Nephron (organoid): ENCODE results near the gene CCDC17.

Source experiments
- H3K27ac Mint-ChIP-seq, 3 experiments: 2 replicates each; pipeline ENCODE4 v1.8.0; 2020; ENCODE audit warnings: mixed read lengths in 3 of 3, mild to moderate bottlenecking in 2 of 3, moderate library complexity in 1 of 3
- H3K27me3 Mint-ChIP-seq: 2 replicates; pipeline ENCODE4 v1.8.0; 2021; ENCODE audit warnings: low read depth, mild to moderate bottlenecking, moderate library complexity, mixed read lengths
- H3K36me3 Mint-ChIP-seq: 2 replicates; pipeline ENCODE4 v1.8.0; 2020; ENCODE audit warnings: low read depth, mixed read lengths
- H3K4me1 Mint-ChIP-seq: 2 replicates; pipeline ENCODE4 v1.8.0; 2020; ENCODE audit warnings: mixed read lengths
- H3K4me3 Mint-ChIP-seq, 3 experiments: 2 replicates each; pipeline ENCODE4 v1.8.0; 2020; ENCODE audit warnings: mild to moderate bottlenecking in 3 of 3, mixed read lengths in 3 of 3, moderate library complexity in 2 of 3
- H3K9me3 Mint-ChIP-seq: 2 replicates; pipeline ENCODE4 v1.8.0; 2020; ENCODE audit warnings: mixed read lengths
- CTCF ChIP-seq, 3 experiments: fragments of 200-600 bp; sonication (generic); IDR thresholded peaks; one replicate each; pipeline ENCODE4 v1.5.0; 2021; ENCODE audit warnings: antibody characterized with exemption in 3 of 3; ENCODE audit not compliant: unreplicated experiment in 3 of 3

CCDC17 gene

GRCh38 chr1:45623972-45624371, at the start of gene CCDC17:
Gene CCDC17, minus strand, starts transcription at chr1:45624054. Its CDS starts 145 bp downstream, at chr1:45623909.
- no peaks in the 10 kb centered on the region for H3K9me3 Mint-ChIP-seq
- no peak for TF ChIP-seq CTCF (IDR thresholded peaks at IDR 0.05; ENCODE audit: unreplicated experiment in 3 of 3)
- no peak within 1 kb of the TSS for H3K4me3 Mint-ChIP-seq
- H3K36me3 Mint-ChIP-seq, result peaks cover 43% of the 10 kb centered on the region
- H3K4me1 Mint-ChIP-seq, result no peaks in the 10 kb centered on the region
- H3K27ac Mint-ChIP-seq, result peak within 1 kb of the TSS; percentile 42 to 62 (median 43)
- H3K27me3 Mint-ChIP-seq, result no peaks in the 10 kb centered on the region

DNA sequence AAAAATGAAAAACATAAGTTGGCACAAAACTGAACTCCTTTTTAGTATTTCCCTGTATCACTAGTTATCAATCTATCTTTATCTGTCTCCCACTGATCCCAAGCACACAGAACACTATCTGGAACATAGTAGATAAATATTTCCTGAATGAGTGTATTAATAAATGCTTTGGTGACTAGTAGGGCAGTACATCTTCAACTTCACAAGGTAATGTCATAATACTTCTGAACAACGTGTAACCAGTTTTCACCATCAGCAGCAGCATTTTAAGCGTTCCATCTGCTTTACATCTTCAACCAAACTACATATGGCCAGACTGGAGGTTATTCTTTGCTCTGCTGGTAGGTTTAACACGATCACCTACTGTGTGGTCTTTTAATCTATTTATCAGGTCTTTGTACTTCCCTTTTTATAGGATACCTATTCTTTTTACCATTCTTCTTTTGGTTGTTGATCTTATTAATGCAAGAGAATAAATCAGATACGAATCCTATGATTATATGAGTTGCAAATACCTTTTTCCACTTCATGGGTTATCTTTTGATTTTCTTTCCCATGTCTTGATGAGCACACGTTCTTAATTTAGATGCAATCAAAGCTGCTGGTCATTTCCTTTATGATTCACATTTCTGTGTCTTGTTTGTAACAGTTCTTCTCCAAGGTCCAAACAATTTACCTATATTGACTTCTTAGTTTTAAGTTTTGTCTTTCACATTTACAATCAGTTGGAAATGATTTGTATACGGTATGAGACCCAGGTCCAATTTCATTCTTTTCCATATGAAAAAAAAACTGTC, 46.2 kb upstream of the CCDC17 start:
- no peaks in the 10 kb centered on the region for H3K9me3 Mint-ChIP-seq
- no peak overlapping the region for H3K4me3 Mint-ChIP-seq
- H3K27me3 Mint-ChIP-seq, result no peaks in the 10 kb centered on the region
- H3K36me3 Mint-ChIP-seq, result peaks cover 33% of the 10 kb centered on the region
- TF ChIP-seq CTCF (IDR thresholded peaks at IDR 0.05; ENCODE audit: unreplicated experiment in 3 of 3), result no peak
- peak overlapping the region in 1 of 3 experiments; percentile 7 for H3K27ac Mint-ChIP-seq
- peaks cover 35% of the 10 kb centered on the region for H3K4me1 Mint-ChIP-seq

GRCh38 chr1:45669379-45669778, 45.5 kb upstream of the CCDC17 start:
- Mint-ChIP-seq H3K9me3 (no peaks in the 10 kb centered on the region), H3K27me3 (no peaks in the 10 kb centered on the region), H3K27ac (no peak overlapping the region), H3K36me3 (peaks cover 28% of the 10 kb centered on the region), H3K4me3 (no peak overlapping the region), H3K4me1 (peaks cover 28% of the 10 kb centered on the region)
- TF ChIP-seq CTCF (IDR thresholded peaks at IDR 0.05; ENCODE audit: unreplicated experiment in 3 of 3), result no peak

DNA sequence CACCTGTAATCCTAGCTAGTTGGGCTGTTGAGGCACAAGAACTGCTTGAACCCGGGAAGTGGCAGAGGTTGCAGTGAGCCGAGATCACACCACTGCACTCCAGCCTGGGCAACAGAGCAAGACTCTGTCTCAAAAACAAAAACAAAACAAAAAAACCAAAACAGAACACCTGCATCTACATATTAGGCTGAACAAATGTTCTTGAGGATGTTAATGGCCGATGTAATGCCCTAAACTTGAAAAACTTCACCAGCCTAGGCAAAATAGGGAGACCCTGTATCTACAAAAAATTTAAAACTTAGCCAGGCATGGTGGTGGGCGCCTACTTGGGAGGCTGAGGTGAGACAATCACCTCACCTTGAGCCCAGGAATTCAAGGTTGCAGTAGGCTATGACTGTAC, 44.7 kb upstream of the CCDC17 start:
- no peak overlapping the region for H3K27ac Mint-ChIP-seq
- no peak for TF ChIP-seq CTCF (IDR thresholded peaks at IDR 0.05; ENCODE audit: unreplicated experiment in 3 of 3)
- peaks cover 27% of the 10 kb centered on the region for H3K36me3 Mint-ChIP-seq
- H3K27me3 Mint-ChIP-seq, result no peaks in the 10 kb centered on the region
- H3K9me3 Mint-ChIP-seq, result no peaks in the 10 kb centered on the region
- no peak overlapping the region for H3K4me3 Mint-ChIP-seq
- H3K4me1 Mint-ChIP-seq, result peaks cover 28% of the 10 kb centered on the region

DNA sequence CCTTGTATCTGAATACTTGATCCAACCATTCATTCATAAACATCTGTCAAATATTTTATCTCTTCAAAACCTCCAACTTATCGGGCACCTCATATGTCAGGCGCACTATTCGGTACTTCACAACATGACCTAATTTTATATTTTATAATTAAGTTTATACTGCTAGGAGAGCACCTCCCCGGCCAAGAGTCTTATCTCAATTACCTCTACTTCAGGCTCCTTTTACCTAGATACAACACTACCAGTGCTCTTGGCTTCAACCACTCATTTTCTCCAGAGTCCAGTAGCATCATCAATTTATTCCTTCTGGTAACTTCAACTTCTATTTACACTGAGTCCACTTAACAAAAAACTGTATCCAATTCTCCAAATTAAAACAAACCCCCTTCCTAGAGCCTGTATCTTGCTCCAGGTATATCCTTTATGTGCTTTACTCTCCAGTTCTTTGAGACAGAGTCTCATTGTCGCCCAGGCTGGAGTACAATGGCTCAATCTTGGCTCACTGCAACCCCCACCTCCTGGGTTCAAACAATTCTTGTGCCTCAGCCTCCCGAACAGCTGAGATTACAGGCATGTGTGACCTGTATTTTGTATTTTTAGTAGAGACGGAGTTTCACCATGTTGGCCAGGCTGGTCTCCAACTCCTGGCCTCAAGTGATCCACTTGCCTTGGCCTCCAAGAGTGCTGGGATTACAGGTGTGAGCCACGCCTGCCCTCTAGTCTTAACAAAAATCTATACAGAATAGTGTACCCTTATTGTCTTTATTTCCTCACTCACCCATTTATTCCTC, 43.7 kb upstream of the CCDC17 start:
- Mint-ChIP-seq H3K27me3 (no peaks in the 10 kb centered on the region), H3K4me1 (peaks cover 30% of the 10 kb centered on the region), H3K27ac (no peak overlapping the region), H3K9me3 (no peaks in the 10 kb centered on the region), H3K36me3 (peaks cover 28% of the 10 kb centered on the region), H3K4me3 (no peak overlapping the region)
- no peak for TF ChIP-seq CTCF (IDR thresholded peaks at IDR 0.05; ENCODE audit: unreplicated experiment in 3 of 3)
